HG03439 (cell line): ENCODE results near the gene TNNC2.
"Not testable (repeated sequence)": the region's sequence is repeated elsewhere in the genome, so short reads cannot be mapped to it uniquely, and the experiment has no call there.

Source experiments
- ATAC-seq: cut with Tn5 transposase; IDR thresholded peaks from one replicate; pipeline ENCODE4 v1.9.1; 2021; ENCODE audit warnings: mild to moderate bottlenecking, moderate library complexity; ENCODE audit not compliant: unreplicated experiment

TNNC2 gene

DNA sequence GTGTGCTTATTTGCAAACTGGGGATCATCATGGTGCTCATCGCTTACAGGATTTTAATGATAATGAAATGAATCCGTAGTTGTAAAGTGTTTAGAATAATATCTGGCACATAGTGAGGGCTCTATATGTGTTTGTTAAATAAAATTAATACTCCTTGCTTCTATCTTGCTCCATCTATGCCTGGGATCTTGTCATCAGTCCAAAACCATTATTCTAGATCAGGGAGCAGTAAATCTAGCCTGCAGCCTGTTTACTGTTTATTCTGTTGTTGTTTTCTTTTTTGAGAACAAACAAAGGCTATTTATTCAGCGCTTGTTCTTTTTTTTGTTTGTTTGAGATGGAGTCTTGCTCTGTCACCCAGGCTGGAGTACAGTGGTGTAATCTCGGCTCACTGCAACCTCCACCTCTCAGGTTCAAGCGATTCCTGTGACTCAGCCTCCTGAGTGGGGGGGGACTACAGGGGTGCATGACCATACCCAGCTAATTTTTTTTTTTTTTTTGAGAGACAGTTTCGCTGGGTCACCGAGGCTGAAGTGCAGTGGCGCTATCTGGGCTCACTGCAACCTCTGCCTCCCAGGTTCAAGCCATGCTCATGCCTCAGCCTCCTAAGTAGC lies 22.0 kb upstream of the TNNC2 start:
- no peak for ATAC-seq

DNA sequence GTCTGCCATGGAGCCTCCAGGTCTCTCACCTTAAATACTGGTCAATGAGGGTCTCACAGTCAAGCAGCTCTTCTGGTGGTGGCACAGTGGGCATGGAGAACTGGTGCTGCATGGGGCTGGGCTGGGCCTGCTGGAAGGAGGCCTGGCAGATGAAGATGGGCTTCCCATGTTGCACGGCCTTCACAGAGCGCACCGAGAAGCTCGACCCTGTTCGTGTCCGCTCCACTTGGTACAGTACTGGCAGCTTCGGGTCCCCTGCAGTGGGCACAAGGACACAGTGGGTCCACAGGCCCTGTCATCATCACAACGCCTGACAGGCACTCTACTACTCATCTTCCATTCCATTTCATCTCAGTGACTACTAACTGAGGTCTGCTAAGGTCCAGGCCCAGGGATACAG lies 21.3 kb upstream of the TNNC2 start:
- no peak for ATAC-seq

DNA sequence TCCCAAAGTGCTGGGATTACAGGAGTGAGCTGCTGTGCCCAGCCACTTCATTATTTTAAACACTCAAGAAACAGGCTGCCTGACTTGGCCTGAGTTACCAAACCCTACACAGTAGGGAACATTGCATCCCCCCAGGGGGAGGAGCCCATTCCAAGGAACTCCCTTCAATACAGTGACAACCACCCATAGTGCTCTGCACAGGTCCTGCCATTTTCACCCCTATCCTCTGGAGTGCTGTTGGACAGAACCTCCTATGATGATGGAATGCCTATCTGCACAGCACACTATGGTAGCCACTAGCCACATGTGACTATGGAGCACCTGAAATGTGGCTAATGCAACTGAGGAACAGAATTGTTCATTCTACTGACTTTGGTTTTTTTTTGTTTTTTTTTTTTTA lies 18.3 kb upstream of the TNNC2 start:
- no peak for ATAC-seq

DNA sequence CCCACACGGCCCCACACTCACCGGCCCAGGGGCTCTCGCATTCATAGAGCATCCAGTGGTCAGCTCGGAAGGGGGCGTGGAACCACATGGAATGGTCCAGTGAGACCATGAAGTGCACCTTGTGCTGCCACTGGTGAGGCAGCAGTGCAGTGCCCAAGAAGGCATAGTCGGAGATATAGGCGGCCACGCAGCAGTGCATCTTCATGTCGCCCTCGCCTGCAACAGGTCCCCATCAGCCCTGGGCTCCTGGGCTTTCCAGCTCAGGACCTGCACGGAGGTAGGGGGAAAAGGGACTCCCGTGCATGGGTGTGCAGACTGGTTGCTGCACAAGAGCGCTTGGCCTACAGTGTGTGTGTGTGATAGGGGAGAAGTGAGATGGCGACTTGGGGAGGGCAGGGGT lies 16.4 kb upstream of the TNNC2 start:
- ATAC-seq, result no peak

DNA sequence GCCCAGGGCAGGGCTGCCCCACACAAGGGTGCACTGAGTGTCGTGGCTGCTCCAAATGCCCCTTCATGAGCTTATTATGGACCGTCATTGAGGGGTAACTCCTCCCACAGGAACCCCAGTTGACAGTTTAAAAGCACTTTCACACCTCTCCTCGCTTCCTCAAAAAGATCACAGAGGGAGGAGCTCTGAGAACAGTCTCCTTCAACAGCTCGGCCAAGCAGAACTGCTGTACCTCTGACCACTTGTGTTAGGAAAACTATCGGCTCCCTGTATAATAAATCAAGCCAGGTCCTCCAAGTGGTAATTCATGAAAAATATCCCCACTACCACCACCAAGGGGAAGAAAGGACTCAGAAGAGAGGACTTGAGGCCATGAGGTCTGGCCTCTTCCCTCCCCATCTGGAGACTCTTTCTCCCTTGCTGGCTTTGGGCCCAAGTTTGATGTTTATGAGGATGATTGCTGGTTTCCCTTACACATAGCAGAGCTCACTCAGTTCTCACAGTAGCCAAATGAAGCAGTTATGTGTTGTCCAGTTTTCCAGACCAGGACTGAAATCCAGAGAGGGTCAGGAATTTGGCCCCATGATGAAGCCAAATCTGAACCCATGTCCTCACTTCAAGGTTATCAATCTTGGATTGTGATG lies 15.2 kb upstream of the TNNC2 start:
- ATAC-seq, result no peak

DNA sequence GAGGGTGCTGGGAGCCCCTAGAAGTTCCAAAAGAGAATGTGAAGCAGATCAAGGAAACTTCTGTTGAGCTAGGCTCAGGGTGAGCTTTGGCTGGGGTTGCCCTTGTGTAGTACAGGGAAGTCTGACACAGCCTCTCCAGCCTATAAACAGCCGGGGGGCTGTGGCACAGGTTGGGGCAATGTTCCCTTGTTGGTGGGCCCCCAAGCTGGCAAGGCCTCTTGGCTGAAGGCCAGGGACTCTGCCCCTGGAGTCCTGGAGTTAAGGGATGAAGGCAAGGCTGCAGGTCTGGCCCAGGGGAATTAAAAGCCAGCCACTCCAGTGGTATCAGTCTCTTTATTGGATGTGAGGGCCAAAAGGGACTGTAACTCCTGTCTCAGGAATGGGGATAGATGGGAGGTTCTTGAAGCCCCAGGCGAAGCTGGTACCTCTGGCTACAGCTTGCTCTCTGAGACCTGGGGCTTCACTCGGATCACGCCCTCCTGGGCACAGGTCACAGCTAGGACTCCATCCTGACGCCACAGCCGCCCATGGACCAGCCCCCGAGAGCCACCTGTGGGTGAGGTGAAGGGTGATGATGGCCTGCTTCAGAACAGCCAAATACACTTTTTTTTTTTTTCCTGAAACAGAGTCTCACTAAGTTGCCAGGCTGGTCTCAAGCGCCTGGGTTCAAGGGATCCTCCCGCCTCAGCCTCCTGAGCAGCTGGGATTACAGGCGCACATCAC lies 14.5 kb upstream of the TNNC2 start:
- ATAC-seq, result no peak

DNA sequence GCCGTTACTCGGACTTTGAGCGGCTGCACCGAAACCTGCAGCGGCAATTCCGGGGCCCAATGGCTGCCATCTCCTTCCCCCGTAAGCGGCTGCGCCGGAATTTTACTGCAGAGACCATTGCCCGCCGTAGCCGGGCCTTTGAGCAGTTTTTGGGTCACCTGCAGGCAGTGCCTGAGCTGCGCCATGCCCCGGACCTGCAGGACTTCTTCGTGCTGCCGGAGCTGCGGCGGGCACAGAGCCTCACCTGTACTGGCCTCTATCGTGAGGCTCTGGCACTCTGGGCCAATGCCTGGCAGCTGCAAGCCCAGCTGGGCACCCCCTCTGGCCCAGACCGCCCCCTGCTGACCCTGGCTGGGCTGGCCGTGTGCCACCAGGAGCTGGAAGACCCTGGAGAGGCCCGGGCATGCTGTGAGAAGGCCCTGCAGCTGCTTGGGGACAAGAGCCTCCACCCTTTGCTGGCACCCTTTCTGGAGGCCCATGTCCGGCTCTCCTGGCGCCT lies 13.6 kb upstream of the TNNC2 start:
- ATAC-seq, result no peak

DNA sequence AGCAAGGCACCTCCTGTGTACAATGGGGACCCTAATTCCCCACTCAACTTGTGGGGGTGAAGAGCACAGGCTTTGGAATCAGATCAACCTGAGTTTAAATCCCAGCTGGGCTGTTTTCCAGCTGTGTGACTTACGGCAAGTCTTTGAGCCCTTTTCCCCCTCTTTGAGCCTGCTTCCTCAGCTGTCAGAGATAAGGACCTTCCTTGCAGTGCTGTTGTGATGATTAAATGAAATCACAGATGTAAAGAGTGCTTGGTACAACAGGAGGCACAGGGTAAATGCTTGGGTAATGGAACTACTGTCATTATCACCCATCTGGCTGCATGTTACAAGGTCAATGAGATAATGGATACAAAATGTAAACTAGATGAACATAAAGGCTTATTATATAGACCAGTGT lies 9.7 kb upstream of the TNNC2 start:
- no peak for ATAC-seq

DNA sequence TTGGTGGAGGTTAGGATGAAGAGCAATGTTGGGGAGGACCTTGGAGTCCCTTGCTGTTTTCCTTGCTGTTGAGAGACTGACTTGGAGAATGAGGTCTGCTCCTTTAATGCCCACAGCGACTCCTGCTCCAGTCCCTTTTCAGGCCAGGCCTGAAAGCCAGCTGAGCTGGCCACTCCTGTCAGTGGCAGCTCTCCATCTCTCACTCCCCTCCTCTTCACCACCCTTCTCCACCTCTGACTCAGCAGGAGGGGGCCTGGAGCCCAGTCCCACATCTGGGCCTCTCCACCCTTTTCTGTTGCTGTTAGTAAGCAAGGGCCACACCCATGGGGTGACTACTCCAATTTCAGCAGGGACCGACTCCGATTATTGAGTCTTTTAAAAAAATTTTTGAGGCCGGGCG lies 8.7 kb upstream of the TNNC2 start:
- no peak for ATAC-seq

DNA sequence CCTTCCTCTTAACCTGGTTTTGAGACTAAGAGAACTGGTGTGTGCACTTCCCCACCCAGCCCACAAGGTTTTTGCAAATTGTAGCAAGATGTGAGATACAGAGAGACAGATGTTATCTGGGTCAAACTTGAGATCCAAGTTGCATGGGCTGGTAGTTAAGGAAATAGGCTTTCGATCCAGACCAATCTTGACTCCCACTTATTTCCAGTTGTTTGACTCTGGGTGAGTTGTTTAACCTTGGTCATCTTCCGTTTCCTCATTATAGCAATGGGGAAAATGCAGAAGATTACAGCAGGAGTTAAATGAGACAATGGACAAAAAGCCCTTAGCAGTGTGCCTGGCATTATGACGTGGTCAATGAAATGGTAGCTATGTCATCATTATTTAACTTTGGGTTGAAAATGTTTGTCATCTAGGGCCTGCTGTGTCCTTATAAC lies 8.2 kb upstream of the TNNC2 start:
- no peak for ATAC-seq

DNA sequence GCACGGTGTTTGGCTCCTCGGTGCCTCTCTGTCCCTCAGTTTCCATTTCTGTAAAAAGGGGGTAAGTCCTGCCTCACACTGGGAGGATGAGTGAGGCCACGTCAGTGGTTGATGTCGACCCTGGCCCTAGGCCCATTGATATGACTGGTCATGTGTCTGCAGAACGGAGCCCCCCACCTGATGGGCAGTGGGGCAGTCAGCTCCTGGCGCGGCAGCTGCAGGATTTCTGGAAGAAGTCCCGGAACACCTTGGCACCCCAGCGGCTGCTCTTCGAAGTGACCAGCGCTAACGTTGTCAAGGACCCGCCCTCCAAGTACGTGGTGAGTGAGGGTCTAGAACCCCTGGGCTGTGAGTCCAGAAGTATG lies 7.7 kb upstream of the TNNC2 start:
- ATAC-seq, result no peak

DNA sequence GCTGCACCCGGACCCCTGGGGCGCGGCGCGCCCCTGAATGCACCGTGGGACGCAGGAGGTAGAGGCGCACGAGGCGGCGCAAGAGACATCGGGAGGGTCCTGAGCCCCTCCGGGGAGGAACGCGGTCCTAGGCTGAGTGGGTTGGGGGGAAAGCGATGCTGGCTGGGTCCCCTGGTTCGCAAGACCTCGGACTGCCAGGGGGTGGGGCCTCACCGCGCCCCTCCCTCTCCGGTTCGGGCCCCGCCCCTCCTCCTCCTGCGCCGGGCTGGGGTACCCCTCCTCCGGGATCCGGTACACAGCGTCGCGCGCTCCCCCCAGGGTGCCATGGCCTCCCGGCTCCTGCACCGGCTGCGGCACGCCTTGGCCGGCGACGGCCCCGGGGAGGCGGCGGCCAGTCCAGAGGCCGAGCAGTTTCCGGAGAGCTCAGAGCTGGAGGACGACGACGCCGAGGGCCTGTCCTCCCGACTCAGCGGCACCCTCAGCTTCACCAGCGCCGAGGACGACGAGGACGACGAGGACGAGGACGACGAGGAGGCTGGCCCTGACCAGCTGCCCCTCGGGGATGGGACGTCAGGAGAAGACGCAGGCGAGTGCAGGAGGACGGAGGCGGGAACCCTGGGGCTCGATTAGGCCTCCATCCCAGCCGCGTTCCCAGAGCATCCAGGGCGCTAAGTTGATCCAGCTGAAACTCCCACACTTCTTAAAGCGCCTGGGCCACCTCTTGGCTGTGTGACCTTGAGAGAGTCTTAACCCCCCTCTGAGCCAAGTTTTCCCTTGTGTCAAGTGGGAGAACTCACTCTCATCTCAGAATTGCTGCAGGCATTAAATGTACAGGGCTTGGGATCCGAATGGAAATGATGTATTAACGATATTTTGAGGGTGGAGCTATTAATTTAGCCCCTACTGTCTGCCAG lies 7.0 kb upstream of the TNNC2 start:
- no peak for ATAC-seq

DNA sequence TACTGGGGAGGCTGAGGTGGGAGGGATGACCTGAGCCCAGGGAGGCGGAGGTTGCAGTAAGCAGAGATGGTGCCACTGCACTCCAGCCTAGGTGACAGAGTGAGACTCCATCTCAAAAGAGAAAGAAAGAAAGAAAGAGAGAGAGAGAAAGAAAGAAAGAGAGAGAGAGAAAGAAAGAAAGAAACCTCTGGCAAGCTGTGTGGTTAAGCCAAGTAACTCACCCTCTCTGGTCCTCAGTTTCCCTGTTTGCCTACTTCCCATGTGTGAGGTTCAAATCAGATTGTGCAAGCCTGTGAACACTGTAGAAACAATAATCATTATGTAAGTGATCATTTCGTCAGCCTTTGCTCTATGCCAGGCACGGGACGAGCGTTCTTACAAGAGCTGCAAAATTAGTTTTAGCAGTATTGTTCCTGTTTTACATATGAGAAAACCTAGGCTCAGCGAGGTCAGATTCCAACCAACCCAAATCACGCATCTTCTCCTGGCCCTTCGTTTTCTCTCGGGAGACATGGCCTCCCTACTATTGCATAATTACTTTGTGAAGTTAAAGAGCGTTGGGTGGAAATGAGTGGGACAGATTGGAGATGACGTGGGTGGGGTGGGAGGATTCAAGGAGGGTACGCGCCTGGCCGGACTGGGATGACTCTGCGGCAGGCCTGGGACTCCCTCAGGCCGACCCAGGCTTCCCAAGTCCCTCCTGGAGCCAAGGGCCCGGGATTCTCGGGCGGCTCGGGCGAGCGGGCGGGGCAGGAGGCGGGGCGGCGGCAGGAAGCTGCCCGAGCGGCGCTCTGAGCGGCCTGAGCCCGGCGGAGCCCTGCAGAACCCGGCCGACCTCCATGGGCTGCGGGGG lies 6.1 kb upstream of the TNNC2 start, which contains the start of gene SNX21:
Gene SNX21 (plus strand): TSS at position 770 of the 853 bp plus-strand sequence. CDS start 121 bp downstream, outside the sequence.
- no peak for ATAC-seq

DNA sequence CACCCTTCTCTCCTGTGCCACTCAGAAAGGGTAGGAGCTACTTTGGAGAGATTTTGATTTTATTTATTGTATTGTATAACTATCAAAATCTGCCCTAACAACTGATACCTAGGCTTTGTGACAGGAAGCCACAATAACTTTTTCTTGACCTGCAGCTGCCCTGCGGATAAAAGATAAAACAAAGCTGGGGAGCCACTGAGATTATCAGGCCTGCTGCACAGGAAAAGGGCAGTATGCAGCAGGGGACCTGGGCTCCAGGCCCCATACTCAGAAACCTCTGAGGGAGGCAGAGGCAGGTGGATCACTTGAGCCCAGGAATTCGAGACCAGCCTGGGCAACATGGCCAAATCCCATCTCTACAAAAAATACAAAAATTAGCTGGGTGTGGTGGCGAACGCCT lies 5.5 kb upstream of the TNNC2 start:
- ATAC-seq, result no peak

DNA sequence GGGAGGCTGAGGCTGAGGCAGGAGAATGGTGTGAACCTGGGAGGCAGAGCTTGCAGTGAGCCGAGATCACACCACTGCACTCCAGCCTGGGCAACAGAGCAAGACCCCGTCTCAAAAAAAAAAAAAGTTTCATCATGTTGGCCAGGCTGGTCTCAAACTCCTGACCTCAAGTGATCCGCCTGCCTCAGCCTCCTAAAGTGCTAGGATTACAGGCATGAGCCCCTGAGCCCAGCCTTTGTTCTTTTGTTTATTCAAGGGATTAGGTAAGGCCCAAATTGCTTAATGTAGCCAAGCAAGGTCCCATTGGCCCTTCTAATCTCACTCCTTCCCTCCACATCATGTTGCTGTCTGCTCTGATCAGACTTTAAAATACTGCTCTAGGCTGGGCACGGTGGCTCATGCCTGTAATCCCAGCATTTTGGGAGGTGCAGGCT lies 2.6 kb upstream of the TNNC2 start:
- ATAC-seq, result not testable (repeated sequence)

DNA sequence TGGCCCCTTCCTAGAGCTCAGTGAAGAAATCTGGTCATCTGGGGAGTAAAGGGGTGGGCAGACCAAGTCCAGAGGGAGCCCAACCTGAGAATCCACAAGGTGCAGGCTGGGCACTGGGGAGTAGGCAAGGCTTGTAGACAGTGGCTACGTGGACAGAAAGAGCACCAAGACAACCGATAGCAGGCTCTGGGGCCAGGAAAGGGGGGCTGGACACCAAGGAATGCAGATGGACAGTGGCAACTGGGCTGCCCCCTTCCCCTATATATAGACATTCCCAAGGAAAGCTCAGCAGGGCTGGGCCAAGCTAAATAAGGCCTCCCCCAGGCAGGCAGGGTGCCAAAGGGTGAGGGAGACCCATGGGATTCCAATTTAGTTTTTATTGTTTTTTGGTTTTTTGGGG lies 1.5 kb upstream of the TNNC2 start:
- no peak for ATAC-seq

DNA sequence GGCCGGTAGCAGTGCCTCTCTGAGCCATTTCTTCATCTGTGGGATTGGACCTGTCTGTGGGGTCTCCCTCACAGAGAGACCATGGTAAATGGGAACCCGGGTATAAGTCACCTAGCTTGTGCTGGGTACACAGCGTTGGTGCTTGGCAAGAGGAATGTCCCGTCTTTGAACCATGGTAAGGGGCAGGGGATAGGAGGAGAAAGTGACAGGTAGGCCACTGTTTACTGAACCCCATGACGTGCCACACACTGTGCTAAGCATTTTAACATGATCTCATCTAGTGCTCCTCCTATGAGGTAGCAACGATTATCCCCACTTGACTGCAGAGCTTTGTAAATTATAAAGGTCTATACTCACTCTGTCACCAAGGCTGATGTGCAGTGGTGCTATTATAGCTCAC lies 600 bp upstream of the TNNC2 start:
- no peak for ATAC-seq

DNA sequence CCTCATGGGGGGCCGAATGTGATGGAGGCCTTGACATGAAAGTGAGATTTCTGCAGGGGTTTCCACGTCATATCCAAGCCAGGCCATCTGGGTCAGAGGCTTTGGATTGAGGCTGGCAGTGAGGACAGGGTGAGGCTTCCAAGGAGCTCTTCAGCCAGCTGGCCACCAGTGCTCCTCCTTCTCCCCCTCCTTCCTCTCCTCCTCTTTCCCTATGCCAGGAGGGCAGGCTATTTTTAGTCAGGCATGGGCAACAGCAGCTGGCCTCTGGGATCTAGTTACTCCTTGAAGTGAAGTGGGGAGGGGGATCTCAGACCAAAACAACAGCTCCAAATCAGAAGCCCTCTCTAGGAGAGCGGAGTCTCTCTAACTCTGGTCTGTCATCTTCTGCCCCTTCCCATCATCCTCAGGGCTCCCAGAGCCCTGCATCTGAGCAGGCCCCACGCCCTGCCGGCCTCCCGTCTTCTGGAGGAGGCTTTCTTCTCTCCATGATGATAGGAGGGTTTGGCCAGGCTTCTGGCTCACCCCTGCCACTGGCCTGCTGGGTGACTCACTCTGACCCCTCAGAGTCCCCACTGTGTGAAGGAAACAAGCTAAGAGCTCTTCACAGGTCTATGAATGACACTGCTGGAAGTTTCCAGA lies 612 bp downstream of the TNNC2 start:
- no peak for ATAC-seq

DNA sequence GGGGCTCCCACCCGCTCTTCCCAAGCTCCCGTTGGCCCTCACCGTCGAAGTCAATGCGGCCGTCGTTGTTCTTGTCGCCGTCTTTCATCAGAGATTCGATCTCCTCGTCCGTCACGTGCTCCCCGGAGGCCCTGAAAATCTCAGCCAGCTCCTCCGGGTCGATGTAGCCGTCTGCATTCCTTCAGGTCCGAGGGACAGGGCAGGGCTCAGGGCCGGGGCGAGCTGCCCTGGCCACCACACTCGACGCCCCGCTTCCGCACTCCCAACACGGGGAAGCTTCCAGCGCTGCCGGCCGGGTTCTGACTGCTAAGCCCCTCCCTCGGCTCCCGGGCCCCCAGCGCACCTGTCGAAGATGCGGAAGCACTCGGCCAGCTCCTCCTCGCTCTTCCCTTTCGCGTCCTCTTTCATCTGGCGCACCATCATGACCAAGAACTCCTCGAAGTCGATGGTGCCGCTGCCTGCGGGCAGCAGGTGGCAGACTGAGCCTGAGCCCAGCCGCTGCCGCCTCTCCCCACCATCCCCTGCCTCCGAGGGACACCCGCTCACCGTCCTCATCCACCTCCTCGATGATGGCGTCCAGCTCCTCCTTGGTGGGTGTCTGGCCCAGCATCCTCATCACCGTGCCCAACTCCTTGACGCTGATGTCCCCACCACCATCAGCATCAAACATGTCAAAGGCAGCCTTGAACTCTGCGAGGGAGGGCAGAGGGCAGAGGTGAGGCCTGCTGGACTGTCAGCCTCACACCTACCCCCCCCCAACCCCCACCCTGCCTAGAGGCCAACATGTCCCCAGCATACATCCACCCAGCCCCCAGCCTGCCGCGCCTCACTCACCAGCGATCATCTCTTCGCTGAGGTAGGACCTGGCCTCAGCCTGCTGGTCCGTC lies 2.9 kb downstream of the TNNC2 start:
- no peak for ATAC-seq
